ENCODE results near the gene ATP11A. TPM values are rescaled to one million over a fixed set of nuclear protein-coding genes. Genes with fewer than 3 reads are reported as not detected.

ATP11A gene
- total and polyA plus RNA-seq, 2 experiments from 2014 or later = 12.3 to 52.6 TPM

DNA sequence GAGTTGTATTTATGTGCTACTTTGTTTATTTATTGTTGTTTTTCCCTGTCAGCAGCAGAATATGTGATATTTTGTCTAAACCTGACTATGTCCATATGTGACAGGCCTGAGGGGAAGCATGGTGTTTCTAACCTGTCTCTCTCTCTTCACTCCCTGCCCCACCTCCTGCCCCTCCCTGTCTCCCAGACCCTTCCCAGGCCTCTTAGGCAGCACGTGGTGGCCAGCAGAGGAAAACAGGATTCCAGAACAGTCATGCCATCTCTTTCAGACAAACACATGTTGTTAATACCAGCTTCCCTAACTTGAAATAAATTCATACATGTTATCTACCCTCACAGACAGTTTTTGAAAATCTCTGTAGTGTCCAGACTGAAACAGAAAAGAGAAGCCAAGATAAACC, 31.0 kb upstream of the ATP11A start (continued):
- TF ChIP-seq, protein P1, sequence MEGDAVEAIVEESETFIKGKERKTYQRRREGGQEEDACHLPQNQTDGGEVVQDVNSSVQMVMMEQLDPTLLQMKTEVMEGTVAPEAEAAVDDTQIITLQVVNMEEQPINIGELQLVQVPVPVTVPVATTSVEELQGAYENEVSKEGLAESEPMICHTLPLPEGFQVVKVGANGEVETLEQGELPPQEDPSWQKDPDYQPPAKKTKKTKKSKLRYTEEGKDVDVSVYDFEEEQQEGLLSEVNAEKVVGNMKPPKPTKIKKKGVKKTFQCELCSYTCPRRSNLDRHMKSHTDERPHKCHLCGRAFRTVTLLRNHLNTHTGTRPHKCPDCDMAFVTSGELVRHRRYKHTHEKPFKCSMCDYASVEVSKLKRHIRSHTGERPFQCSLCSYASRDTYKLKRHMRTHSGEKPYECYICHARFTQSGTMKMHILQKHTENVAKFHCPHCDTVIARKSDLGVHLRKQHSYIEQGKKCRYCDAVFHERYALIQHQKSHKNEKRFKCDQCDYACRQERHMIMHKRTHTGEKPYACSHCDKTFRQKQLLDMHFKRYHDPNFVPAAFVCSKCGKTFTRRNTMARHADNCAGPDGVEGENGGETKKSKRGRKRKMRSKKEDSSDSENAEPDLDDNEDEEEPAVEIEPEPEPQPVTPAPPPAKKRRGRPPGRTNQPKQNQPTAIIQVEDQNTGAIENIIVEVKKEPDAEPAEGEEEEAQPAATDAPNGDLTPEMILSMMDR (conservative IDR thresholded peaks at IDR 0.05; ENCODE audit: low read depth in 2 of 2) = no peak
- TF ChIP-seq EZH2 (IDR thresholded peaks at IDR 0.05; ENCODE audit: low read depth, unreplicated experiment) (no peak), CREB1 (CRISPR knock-in tag; IDR thresholded peaks at IDR 0.05; ENCODE audit: low read depth) (no peak), ZNF331 (CRISPR knock-in tag; IDR thresholded peaks at IDR 0.05; ENCODE audit: low read depth) (no peak), STAT1 (IDR thresholded peaks at IDR 0.05; ENCODE audit: unreplicated experiment) (no peak), ZNF114 (CRISPR knock-in tag; IDR thresholded peaks at IDR 0.05) (no peak), NANOG (IDR thresholded peaks at IDR 0.05; ENCODE audit: borderline replicate concordance) (no peak), ETS1 (IDR thresholded peaks at IDR 0.05) (no peak), EZH2phosphoT487 (IDR thresholded peaks at IDR 0.05; ENCODE audit: unreplicated experiment) (no peak), JUNB (IDR thresholded peaks at IDR 0.05; ENCODE audit: unreplicated experiment) (no peak), POLR2AphosphoS5 (IDR thresholded peaks at IDR 0.05; ENCODE audit: low read depth) (no peak)
- TF ChIP-seq, protein P2, sequence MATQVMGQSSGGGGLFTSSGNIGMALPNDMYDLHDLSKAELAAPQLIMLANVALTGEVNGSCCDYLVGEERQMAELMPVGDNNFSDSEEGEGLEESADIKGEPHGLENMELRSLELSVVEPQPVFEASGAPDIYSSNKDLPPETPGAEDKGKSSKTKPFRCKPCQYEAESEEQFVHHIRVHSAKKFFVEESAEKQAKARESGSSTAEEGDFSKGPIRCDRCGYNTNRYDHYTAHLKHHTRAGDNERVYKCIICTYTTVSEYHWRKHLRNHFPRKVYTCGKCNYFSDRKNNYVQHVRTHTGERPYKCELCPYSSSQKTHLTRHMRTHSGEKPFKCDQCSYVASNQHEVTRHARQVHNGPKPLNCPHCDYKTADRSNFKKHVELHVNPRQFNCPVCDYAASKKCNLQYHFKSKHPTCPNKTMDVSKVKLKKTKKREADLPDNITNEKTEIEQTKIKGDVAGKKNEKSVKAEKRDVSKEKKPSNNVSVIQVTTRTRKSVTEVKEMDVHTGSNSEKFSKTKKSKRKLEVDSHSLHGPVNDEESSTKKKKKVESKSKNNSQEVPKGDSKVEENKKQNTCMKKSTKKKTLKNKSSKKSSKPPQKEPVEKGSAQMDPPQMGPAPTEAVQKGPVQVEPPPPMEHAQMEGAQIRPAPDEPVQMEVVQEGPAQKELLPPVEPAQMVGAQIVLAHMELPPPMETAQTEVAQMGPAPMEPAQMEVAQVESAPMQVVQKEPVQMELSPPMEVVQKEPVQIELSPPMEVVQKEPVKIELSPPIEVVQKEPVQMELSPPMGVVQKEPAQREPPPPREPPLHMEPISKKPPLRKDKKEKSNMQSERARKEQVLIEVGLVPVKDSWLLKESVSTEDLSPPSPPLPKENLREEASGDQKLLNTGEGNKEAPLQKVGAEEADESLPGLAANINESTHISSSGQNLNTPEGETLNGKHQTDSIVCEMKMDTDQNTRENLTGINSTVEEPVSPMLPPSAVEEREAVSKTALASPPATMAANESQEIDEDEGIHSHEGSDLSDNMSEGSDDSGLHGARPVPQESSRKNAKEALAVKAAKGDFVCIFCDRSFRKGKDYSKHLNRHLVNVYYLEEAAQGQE (IDR thresholded peaks at IDR 0.05; ENCODE audit: unreplicated experiment) = no peak

GRCh38 chr13:112661291-112661690, 28.5 kb upstream of the ATP11A start:
- DNase-seq (ENCODE audit: low spot score) = no peak
- no peaks in the 10 kb centered on the region for H3K9me2 ChIP-seq (ENCODE audit: insufficient read depth)
- ATAC-seq = no peak
- TF ChIP-seq ZNF331 (CRISPR knock-in tag; IDR thresholded peaks at IDR 0.05; ENCODE audit: low read depth) = no peak
- TF ChIP-seq STAT1 (IDR thresholded peaks at IDR 0.05; ENCODE audit: unreplicated experiment) = no peak
- no peak for TF ChIP-seq EZH2phosphoT487 (IDR thresholded peaks at IDR 0.05; ENCODE audit: unreplicated experiment)
- TF ChIP-seq, protein P2 (IDR thresholded peaks at IDR 0.05; ENCODE audit: unreplicated experiment) = no peak
- no peak for TF ChIP-seq ETS1 (IDR thresholded peaks at IDR 0.05)
- TF ChIP-seq, protein P1 (conservative IDR thresholded peaks at IDR 0.05; ENCODE audit: low read depth in 2 of 2) = no peak
- no peak for TF ChIP-seq EZH2 (IDR thresholded peaks at IDR 0.05; ENCODE audit: low read depth, unreplicated experiment)
- TF ChIP-seq ZNF114 (CRISPR knock-in tag; IDR thresholded peaks at IDR 0.05) = no peak
- TF ChIP-seq CREB1 (CRISPR knock-in tag; IDR thresholded peaks at IDR 0.05; ENCODE audit: low read depth) = no peak
- TF ChIP-seq NANOG (IDR thresholded peaks at IDR 0.05; ENCODE audit: borderline replicate concordance) = no peak

More at GRCh38 chr13:112661291-112661690, 28.5 kb upstream of the ATP11A start:
- no peak overlapping the region for H3K27ac ChIP-seq (ENCODE audit: low read depth)
- no peak overlapping the region for H3K4me3 Mint-ChIP-seq
- H3K36me3 ChIP-seq (ENCODE audit: insufficient read depth) = no peaks in the 10 kb centered on the region
- no peaks in the 10 kb centered on the region for H3K79me2 ChIP-seq (replicated peaks; ENCODE audit: insufficient read depth)
- H3K27me3 Mint-ChIP-seq (ENCODE audit: insufficient read depth, low read depth, poor library complexity) = peaks cover 12% of the 10 kb centered on the region
- H3K4me1 ChIP-seq (ENCODE audit: insufficient read depth) = no peaks in the 10 kb centered on the region; the same call in 1 of the 2 replicates
- H4K20me1 ChIP-seq (replicated peaks; ENCODE audit: insufficient read depth) = no peaks in the 10 kb centered on the region
- no peaks in the 10 kb centered on the region for H3K27me3 ChIP-seq (ENCODE audit: insufficient read depth)
- H3F3A ChIP-seq (replicated peaks; ENCODE audit: low read depth) = no peaks in the 10 kb centered on the region; the same call in 1 of the 2 replicates
- no peak overlapping the region for H3K4me2 ChIP-seq
- H3K4me3 ChIP-seq = no peak overlapping the region
- no peaks in the 10 kb centered on the region for H3K36me3 Mint-ChIP-seq (ENCODE audit: low read depth)
- peaks cover 3% of the 10 kb centered on the region; the same call in 2 of the 3 replicates for H3K4me1 Mint-ChIP-seq
- H3K27ac Mint-ChIP-seq = no peak overlapping the region
- H3K9me3 Mint-ChIP-seq = no peaks in the 10 kb centered on the region; the same call in 2 of the 3 replicates
- no peak overlapping the region for H2AFZ ChIP-seq

Measured in GM23338 (cell line).